Stimulated activated memory B cell treated with anti-CD40 and anti-IgM and Interleukin-4, amounts not matched to agents 10 μg/mL and 1 μg/mL and 100 μg/mL, for 72 hours (primary cell): ENCODE measurements around the gene IRS1.
"Not testable (repeated sequence)": the region's sequence is repeated elsewhere in the genome, so short reads cannot be mapped to it uniquely, and the experiment has no call there.

Source experiments
- ATAC-seq: fragments of 150-1000 bp; cut with Tn5 transposase; 2 replicates; pipeline ENCODE4 v1.10.0; 2021
- H3K27ac Mint-ChIP-seq: one replicate; pipeline ENCODE4 v1.8.0; 2022; ENCODE audit warnings: mild to moderate bottlenecking, mixed read lengths
- H3K27me3 Mint-ChIP-seq: one replicate; pipeline ENCODE4 v1.8.0; 2022; ENCODE audit warnings: mixed read lengths
- H3K36me3 Mint-ChIP-seq: one replicate; pipeline ENCODE4 v1.8.0; 2022; ENCODE audit warnings: mixed read lengths
- H3K4me1 Mint-ChIP-seq: one replicate; pipeline ENCODE4 v1.8.0; 2022; ENCODE audit warnings: mixed read lengths
- H3K4me3 Mint-ChIP-seq: one replicate; pipeline ENCODE4 v1.8.0; 2022; ENCODE audit warnings: mild to moderate bottlenecking, moderate library complexity, mixed read lengths
- H3K9me3 Mint-ChIP-seq: one replicate; pipeline ENCODE4 v1.8.0; 2022; ENCODE audit warnings: mixed read lengths

IRS1 gene

DNA sequence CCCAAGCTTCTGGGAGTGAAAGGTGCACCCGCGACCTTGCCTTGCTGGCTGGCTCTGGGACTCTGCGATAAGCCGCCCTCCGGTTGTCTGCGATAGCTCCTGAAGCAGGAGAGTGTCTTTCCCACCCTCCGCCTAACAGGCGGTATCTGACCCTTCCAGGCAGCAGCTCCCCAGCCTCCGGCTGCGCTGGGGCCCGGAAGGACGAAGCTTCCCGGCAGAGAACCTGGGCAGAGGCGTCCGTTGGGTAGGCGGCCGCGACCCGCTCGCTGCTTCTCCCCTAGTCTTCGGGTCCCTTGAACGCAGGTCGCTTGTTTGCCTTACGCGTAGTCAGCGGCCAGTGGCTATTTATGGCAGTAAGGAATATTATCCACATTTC, 35.8 kb upstream of the IRS1 start:
- peaks cover 24% of the 10 kb centered on the region for H3K36me3 Mint-ChIP-seq

DNA sequence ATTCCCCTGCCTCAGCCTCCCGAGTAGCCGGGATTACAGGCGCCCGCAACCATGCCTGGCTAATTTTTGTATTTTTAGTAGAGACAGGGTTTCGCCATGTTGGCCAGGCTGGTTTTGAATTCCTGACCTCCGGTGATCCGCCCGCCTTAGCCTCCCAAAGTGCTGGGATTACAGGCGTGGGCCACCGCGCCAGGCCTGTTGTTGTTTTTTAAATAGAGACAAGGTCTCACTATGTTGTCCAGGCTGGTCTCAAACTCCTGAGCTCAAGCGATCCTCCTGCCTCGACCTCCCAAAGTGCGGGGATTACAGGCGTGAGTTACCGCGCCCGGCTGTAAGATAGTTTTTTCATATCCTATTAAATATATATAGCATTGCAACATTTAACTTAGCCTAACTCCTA, 35.3 kb upstream of the IRS1 start:
- Mint-ChIP-seq H3K36me3 (peaks cover 19% of the 10 kb centered on the region), H3K4me1 (peaks cover 36% of the 10 kb centered on the region), H3K4me3 (peak overlapping the region; percentile 87), H3K27ac (peak overlapping the region; percentile 99)
- H3K9me3 Mint-ChIP-seq, H3K27me3 Mint-ChIP-seq, ATAC-seq: not testable (repeated sequence)

More for the DNA sequence above, 35.8 kb upstream of the IRS1 start:
- Mint-ChIP-seq H3K9me3 (no peaks in the 10 kb centered on the region), H3K27me3 (no peaks in the 10 kb centered on the region), H3K4me3 (peak overlapping the region; percentile 87), H3K27ac (peak overlapping the region; percentile 99), H3K4me1 (peaks cover 38% of the 10 kb centered on the region)
- ATAC-seq, result peak; percentile 31

DNA sequence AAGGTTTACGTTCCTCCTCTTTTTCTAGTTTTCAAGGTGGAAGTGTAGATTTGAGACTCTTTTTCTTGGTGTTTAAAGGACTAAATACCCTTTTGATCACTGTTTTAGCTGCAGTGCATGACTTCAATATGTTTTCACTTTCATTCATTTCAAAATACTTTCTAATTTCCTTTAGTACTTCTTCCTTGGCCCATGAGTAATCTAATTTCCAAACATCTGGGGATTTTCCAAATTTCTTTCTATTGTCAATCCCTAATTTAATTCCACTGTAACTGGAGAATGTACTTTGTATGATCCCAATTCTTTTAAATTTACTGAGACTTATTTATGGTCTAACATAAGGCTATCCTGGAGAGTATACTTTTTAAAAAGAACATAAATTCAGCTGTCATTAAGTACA, 32.4 kb upstream of the IRS1 start:
- no peak for ATAC-seq
- Mint-ChIP-seq H3K36me3 (peaks cover 19% of the 10 kb centered on the region), H3K9me3 (no peaks in the 10 kb centered on the region), H3K27me3 (no peaks in the 10 kb centered on the region), H3K4me1 (peaks cover 19% of the 10 kb centered on the region), H3K4me3 (no peak overlapping the region), H3K27ac (no peak overlapping the region)

DNA sequence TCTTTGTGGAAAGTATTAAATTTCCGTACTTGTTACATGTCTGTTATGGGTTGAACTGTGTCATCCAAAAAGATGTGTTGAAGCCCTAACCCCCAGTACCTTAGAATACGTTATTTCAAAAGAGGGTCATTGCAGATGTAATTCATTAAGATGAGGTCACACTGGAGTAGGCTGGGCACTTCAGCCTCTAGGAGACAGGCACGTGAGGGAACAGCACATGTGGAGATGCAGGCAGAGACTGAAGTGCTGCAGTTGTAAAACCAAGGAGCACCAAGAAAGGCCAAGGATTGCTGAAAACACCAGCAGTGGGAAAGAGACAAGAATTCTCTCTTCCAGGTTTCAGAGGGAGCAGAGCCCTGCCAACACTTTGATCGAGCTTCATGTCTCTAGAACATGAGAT, 31.6 kb upstream of the IRS1 start:
- no peak overlapping the region for H3K4me3 Mint-ChIP-seq
- no peaks in the 10 kb centered on the region for H3K9me3 Mint-ChIP-seq
- H3K27ac Mint-ChIP-seq, result no peak overlapping the region
- peaks cover 15% of the 10 kb centered on the region for H3K4me1 Mint-ChIP-seq
- H3K27me3 Mint-ChIP-seq, result no peaks in the 10 kb centered on the region
- ATAC-seq, result no peak
- peaks cover 19% of the 10 kb centered on the region for H3K36me3 Mint-ChIP-seq

DNA sequence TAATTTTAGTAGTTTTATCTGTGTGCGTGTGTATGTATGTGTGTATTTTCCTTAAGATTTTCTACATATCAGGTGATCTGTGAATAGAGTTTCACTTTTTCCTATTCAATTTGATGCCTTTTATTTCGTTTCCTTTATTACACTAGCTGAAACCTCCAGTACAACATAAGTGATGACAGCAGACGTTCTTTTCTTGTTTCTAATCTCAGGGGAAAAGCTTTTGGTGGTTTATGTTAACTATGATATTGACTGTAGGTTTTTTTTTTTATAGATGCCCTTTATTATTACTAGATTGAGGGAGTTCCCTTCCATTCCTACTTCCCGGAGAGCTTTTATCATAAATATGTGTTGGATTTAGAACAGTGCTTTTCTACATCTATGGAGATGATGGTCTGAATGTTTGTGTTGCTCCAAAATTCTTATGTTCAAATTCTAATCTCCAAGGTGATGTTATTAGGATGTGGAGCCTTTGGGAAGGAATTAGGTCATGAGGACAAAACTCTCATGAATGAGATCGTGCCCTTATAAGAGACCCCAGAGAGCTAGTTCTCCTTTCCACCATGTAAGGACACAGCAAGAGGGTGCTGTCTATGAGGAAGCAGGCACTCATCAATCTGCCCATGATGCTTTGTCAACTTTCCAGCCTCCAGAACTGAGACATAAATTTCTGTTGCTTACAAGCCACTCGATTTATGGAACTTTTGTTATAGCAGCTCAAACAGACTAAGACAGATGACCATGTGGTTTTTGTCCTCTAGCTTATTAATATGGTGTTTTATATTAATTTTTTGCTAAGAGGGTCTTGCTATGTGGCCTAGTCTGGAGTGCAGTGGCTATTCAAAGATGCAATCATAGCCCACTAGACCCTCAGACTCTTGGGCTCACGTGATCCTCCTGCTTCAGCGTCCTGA, 30.4 kb upstream of the IRS1 start:
- Mint-ChIP-seq H3K36me3 (peaks cover 19% of the 10 kb centered on the region), H3K4me1 (peaks cover 15% of the 10 kb centered on the region), H3K9me3 (no peaks in the 10 kb centered on the region), H3K4me3 (no peak overlapping the region), H3K27ac (peak overlapping the region; percentile 33), H3K27me3 (no peaks in the 10 kb centered on the region)
- no peak for ATAC-seq

DNA sequence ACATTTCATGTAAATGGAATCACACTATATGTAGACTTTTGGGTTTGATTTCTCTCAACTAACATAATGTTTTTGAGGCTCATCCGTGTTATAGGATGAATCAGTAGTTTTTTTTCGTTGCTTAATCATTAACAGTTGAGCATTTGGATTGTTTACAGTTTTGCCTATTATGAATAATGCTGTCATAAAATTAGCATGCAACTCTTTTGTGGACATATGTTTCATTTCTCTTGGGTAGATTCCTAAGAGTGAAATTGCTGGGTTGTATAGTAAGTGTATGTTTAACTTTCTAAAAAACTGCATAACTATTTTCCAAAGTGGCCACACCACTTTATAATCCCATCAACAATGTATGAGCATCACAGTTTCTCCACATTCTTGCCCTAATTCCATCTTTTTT, 28.6 kb upstream of the IRS1 start:
- H3K4me1 Mint-ChIP-seq, result peaks cover 15% of the 10 kb centered on the region
- H3K27ac Mint-ChIP-seq, result no peak overlapping the region
- H3K4me3 Mint-ChIP-seq, result no peak overlapping the region
- H3K36me3 Mint-ChIP-seq, result peaks cover 19% of the 10 kb centered on the region
- H3K27me3 Mint-ChIP-seq, result no peaks in the 10 kb centered on the region
- H3K9me3 Mint-ChIP-seq, result no peaks in the 10 kb centered on the region
- no peak for ATAC-seq

DNA sequence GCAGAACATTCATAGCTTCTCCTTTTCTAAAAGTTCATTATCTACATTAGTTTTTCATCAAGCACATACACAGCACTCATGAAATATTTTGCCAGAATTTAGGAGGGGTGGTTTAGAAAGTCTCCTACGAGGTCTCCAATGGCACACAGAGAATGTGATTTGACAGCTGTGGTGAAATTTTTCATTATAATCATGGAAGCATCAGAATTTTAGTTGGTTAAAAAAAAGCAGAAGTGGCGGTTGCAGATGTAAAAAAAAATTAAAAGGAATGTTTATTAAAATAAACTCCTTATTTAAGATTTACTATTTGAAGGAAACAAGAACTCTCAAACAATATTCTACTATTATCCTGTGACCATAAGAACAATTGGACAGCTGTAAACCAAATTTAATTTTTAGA, 25.4 kb upstream of the IRS1 start:
- no peak for ATAC-seq
- no peak overlapping the region for H3K27ac Mint-ChIP-seq
- H3K4me3 Mint-ChIP-seq, result no peak overlapping the region
- no peaks in the 10 kb centered on the region for H3K27me3 Mint-ChIP-seq
- no peaks in the 10 kb centered on the region for H3K9me3 Mint-ChIP-seq
- H3K36me3 Mint-ChIP-seq, result no peaks in the 10 kb centered on the region
- peaks cover 9% of the 10 kb centered on the region for H3K4me1 Mint-ChIP-seq

DNA sequence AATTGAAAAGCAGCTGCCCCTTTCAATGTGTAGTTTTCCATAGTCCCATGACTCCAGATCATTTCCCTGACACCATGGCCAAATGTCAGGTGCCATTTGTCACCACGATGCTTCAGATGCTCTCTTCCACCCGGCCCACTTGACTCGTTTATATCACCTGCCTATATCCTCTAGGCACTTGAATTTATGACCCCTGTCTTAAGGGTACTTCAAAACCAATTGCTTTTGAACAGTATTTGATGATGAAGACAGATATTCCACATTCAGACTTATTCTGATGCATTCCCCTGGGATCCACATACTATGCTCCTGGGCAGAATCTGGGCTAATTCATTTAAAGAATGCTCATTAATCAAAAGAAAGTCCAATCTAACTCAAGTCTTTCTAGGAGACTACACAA, 19.3 kb upstream of the IRS1 start:
- no peak for ATAC-seq
- no peaks in the 10 kb centered on the region for H3K36me3 Mint-ChIP-seq
- no peak overlapping the region for H3K4me3 Mint-ChIP-seq
- no peak overlapping the region for H3K27ac Mint-ChIP-seq
- H3K9me3 Mint-ChIP-seq, result no peaks in the 10 kb centered on the region
- no peaks in the 10 kb centered on the region for H3K27me3 Mint-ChIP-seq
- H3K4me1 Mint-ChIP-seq, result no peaks in the 10 kb centered on the region

DNA sequence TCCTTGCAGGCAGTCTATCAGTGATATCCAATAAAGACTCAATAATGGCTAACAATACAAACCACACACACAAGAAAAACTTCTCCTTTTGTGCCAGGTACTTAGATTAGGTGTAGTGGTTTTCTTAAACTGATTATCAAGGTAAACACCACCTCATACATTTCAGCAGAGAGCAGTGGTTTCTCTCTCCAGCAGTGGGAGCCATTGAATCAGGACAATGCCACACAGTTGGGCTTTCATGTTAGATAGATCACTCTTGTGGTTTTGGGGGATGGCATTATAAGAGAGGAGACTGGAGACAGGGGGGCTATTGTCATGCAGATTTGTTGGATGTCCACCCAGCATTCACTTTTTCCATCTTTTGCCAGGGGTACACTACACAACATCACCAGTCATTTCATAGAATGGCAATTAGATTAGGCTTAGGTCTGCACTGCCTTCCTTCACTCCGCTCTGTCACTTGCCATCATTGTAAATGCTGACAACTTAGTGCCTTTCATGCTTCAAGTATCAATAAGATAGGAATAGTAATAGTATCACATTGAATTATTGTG, 13.6 kb upstream of the IRS1 start:
- Mint-ChIP-seq H3K4me3 (no peak overlapping the region), H3K9me3 (no peaks in the 10 kb centered on the region), H3K4me1 (no peaks in the 10 kb centered on the region), H3K27ac (no peak overlapping the region), H3K36me3 (no peaks in the 10 kb centered on the region), H3K27me3 (peaks cover 8% of the 10 kb centered on the region)
- ATAC-seq, result no peak

DNA sequence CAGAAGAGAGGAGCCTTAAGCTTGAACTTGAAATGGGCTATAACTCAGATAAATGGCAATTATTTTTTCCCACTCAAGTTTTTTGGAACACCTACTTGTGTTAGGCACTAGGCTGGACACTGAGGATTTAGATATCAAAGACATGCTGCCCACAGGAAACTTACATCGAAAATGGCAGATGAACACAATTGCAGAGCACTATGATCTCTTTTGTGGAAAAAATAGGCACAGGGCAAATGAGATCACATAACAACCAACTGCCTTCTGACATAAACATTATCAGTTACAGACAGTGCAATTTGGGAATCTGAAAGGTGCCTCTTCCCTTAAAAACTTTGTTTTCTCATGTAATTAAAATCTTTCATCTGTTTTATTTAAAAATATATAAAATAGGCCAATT, 3.8 kb upstream of the IRS1 start:
- H3K27ac Mint-ChIP-seq, result no peak overlapping the region

DNA sequence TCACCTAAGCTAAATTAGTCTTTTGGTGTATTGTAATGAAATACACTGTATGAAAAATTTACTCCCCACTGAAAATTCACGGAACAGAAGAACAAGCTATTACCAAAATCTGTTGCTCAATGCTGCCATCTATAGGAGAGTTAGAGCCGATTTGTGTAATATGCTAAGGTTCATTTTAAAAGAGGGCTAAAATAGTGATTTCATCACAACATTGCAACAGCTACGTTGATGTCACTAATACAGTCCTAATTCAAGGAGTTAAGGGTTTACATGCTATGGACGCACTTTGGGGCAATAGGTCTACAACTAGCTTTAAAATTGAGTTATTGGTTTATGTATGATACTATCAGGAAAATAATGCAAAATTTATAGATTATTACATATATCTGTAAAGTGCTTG, 3.0 kb upstream of the IRS1 start:
- H3K9me3 Mint-ChIP-seq, result no peaks in the 10 kb centered on the region
- ATAC-seq, result no peak
- no peak overlapping the region for H3K27ac Mint-ChIP-seq
- no peaks in the 10 kb centered on the region for H3K36me3 Mint-ChIP-seq
- H3K4me1 Mint-ChIP-seq, result peaks cover 24% of the 10 kb centered on the region
- peaks cover 15% of the 10 kb centered on the region for H3K27me3 Mint-ChIP-seq
- H3K4me3 Mint-ChIP-seq, result no peak overlapping the region

More for the DNA sequence above, 3.8 kb upstream of the IRS1 start:
- Mint-ChIP-seq H3K27me3 (peaks cover 20% of the 10 kb centered on the region), H3K9me3 (no peaks in the 10 kb centered on the region), H3K4me1 (peaks cover 20% of the 10 kb centered on the region), H3K36me3 (no peaks in the 10 kb centered on the region), H3K4me3 (no peak overlapping the region)
- no peak for ATAC-seq

DNA sequence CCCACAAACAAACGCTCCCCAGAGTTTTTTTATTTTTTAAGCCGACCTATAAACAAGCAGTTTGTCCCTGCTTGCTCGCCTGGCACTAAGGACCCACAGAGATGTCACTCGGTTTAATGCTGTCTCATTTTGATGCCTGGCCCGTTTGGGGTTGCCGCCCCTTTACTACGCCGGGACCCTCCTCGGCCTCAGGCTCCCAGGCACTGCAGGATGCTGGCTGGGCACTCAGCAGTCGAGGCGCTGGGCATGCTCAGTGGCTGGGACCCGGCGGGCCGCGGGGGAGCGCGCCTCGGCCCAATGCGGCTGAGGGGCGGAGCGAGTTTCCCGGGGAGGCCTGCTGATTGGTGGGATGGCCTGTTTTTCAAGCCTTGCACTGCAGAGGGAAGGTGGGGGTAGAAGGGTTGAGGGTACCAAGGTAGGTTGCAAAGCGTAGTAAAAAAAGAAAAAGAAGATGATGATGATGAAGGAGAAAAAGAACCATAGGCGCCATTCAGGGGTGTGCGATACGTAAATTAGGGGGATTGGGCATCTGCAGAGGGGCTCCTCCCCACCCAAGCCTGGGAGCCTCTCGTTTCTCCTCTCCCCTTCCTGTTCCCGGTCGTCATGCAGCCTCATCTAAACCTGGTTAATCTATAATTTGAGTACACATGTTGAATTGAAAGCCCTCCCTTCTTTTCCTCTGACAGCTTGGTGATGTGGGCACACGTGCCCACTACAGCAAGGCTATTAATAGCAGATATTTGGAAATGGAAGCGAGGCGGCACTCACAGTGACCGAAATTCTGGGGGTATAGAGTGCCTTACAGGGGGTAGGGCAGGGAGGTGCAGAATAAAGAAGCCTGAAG, 1.5 kb upstream of the IRS1 start:
- peak overlapping the region; percentile 86 for H3K4me3 Mint-ChIP-seq
- no peaks in the 10 kb centered on the region for H3K36me3 Mint-ChIP-seq
- H3K9me3 Mint-ChIP-seq, result no peaks in the 10 kb centered on the region
- H3K4me1 Mint-ChIP-seq, result peaks cover 30% of the 10 kb centered on the region
- ATAC-seq, result peak; percentile 86
- peak overlapping the region; percentile 28 for H3K27ac Mint-ChIP-seq
- H3K27me3 Mint-ChIP-seq, result peaks cover under 1% of the 10 kb centered on the region

DNA sequence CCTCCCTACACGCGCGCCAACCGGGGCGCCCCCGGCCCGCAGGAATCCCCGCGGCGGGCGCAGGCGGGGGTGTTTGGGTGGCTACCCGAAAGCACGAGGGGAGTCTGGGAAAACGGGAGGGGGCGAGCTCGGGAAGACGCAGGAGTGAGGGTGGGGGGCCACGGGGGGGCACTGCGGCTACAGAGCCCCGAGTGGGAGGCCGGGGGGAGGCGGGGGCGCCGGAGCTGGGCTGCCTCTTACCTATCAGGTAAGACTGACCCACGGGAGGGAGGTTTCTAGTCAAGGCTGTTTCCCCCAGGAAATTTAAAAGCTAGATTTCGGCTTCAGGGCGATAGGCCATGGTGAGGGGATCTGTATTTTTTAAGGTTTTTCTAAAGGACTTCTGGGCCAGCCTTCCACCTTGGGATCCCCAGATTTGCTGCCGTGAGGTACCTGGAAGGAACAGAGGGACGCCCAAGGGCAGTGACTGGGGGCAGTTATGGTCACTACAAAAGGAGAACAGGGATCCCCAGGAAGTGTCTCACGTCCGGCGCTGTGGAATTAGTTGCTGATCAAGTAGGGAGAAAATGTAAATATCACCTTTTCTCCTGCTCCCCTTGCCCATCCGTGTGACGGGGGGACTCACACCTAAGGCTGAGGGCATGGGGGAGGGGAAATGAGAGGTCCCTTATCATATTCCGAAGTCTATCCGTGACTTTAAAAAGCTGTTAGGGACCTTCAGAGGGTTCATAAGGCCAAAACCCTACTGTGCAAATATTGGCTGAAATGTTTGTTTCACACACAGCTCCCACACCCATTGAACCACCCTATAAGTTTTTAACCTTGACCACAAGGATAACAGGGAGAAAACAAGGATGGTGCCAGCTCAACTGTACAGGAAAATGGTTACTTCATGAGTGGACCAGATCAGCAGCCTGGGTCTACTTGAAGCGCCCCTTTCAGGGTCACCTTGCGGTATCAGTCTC, 638 bp upstream of the IRS1 start:
- Mint-ChIP-seq H3K9me3 (no peaks in the 10 kb centered on the region), H3K36me3 (no peaks in the 10 kb centered on the region), H3K27me3 (no peaks in the 10 kb centered on the region), H3K27ac (no peak overlapping the region), H3K4me1 (peaks cover 30% of the 10 kb centered on the region), H3K4me3 (peak overlapping the region; percentile 86)
- no peak for ATAC-seq

DNA sequence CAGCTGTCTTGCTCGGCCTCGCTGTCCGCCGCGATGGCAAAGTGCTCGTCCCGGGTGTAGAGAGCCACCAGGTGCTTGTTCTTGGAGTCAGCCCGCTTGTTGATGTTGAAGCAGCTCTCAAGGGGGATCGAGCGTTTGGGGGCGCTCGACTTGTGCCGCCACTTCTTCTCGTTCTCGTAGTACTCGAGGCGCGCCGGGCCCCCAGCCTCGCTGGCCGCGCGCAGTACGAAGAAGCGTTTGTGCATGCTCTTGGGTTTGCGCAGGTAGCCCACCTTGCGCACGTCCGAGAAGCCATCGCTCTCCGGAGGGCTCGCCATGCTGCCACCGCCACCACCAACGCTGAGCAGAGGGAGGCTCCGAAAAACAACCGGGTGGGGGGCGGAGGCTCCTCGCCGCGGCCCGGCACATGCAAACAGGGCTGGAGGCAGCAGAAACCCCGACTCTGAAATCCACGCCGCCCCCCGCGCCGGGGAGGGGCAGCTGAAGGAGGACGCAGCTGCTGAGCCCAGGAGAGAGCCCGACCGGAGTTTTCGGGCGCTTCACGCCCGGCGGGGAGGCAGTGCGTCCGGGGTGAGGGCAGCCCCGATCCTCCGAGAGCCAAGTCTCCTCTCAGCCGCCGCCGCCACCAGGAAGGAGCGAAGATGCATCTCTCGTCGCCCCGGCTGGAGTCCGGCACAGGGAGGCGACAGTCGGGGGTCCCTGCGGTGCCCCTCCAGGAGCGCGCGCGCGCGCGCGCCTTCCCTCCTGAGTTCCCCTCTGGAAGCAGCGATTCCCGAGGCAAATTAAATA, 1.0 kb downstream of the IRS1 start:
- Mint-ChIP-seq H3K4me1 (peaks cover 41% of the 10 kb centered on the region), H3K36me3 (no peaks in the 10 kb centered on the region), H3K4me3 (peak overlapping the region; percentile 86), H3K27me3 (no peaks in the 10 kb centered on the region), H3K9me3 (no peaks in the 10 kb centered on the region), H3K27ac (peak overlapping the region; percentile 67)
- ATAC-seq, result peak; percentile 40
